ENCODE results near the gene TMEM120A.

DNA sequence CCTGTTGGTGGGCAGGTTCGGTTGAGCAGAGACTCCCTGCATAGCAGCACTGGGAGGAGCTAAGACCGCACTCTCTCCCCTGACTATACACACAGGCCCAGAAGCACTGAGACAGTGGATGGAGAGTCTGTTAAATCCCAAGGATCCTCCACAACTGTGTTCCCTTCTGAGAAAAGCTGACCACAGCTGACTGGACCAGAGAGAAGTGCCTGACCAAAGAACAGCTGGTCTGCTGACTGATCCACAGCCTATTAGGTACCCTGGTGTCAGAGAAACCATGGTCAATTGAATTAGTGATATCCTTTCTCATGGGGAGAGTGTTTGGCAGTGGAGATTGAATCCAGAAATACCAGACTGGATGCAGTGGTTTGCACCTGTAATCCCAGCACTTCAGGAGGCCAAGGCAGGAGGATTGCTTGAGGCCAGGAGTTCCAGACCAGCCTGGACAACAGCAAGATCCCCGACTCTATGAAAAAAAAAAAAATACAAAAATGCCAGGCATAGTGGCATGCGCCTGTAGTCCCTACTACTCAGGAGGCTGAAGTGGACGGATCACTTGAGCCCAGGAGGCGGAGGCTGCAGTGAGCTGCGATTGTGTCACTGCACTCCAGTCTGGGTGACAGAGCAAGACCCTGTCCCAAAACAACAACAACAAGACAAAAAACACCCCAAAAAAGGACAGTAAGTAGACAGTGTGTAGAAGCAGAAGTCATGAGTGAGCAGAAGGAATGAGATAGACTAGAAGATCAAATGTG is 27.8 kb upstream of the TMEM120A start:
- TF ChIP-seq, protein P1, sequence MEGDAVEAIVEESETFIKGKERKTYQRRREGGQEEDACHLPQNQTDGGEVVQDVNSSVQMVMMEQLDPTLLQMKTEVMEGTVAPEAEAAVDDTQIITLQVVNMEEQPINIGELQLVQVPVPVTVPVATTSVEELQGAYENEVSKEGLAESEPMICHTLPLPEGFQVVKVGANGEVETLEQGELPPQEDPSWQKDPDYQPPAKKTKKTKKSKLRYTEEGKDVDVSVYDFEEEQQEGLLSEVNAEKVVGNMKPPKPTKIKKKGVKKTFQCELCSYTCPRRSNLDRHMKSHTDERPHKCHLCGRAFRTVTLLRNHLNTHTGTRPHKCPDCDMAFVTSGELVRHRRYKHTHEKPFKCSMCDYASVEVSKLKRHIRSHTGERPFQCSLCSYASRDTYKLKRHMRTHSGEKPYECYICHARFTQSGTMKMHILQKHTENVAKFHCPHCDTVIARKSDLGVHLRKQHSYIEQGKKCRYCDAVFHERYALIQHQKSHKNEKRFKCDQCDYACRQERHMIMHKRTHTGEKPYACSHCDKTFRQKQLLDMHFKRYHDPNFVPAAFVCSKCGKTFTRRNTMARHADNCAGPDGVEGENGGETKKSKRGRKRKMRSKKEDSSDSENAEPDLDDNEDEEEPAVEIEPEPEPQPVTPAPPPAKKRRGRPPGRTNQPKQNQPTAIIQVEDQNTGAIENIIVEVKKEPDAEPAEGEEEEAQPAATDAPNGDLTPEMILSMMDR (conservative IDR thresholded peaks at IDR 0.05; ENCODE audit: low read length), result no peak
- TF ChIP-seq EZH2phosphoT487 (IDR thresholded peaks at IDR 0.05; ENCODE audit: borderline replicate concordance, low read depth, low read length), result no peak

Data from OCI-LY7 (cell line).